AG04450 (cell line): ENCODE data around the gene JUN. TPM values are rescaled to one million over a fixed set of nuclear protein-coding genes. Genes with fewer than 3 reads are reported as not detected.

ENCODE experiments used
- CTCF ChIA-PET: fragments of 300-600, 350-600 bp; formaldehyde crosslinking; extraction: SDS; loops from one replicate; lab custom pipeline; 2022; ENCODE audit warnings: antibody characterized with exemption, inconsistent platforms; lab: Charles Lee
- POLR2A ChIA-PET: fragments of 350-600 bp; formaldehyde crosslinking; extraction: SDS; loops from one replicate; lab custom pipeline; 2021; ENCODE audit warnings: antibody characterized with exemption, inconsistent platforms; lab: Yijun Ruan, JAX
- DNase-seq: peaks from one replicate; pipeline ENCODE4 v3.0.0-alpha.2; 2011; ENCODE audit warnings: low read depth, low spot score
- H3K27ac ChIP-seq: one replicate; pipeline ENCODE4 v1.5.1; 2012; ENCODE audit warnings: low read depth, low read length, control low read depth
- H3K27me3 ChIP-seq: one replicate; pipeline ENCODE4 v1.6.0; 2012; ENCODE audit warnings: low read length; ENCODE audit not compliant: control insufficient read depth, insufficient read depth
- H3K4me3 ChIP-seq: 2 replicates; pipeline ENCODE4 v1.5.1; 2011; ENCODE audit warnings: mild to moderate bottlenecking, low read depth, low read length, control low read depth
- H3K9me3 ChIP-seq: 2 replicates; pipeline ENCODE4 v1.5.1; 2012; ENCODE audit warnings: low read length; ENCODE audit not compliant: control insufficient read depth, insufficient read depth
- CTCF ChIP-seq: IDR thresholded peaks from 2 replicates; pipeline ENCODE4 v1.5.1; 2011; ENCODE audit warnings: low read depth, low read length, control low read depth, inconsistent platforms
- polyA plus RNA-seq: library from polyadenylated mRNA; depleted of rRNA; stranded (reverse); fragments of >200 nt; gene quantifications from 2 replicates; pipeline ENCODE4 v1.2.3, GENCODE V29; 2011

JUN gene
- polyA plus RNA-seq, 1 experiment = 48.7 TPM

- TF ChIP-seq CTCF = no peak
- POLR2A ChIA-PET = interaction anchor here (1.2 kb wide), 1 partner anchor 30 kb away, joined by 3 read pairs; the partner anchor contains the start of gene JUN
- no peak for DNase-seq
- Histone ChIP-seq H3K4me3 (peak overlapping the region; percentile 25; the same call in 1 of the 2 replicates), H3K27ac (peak overlapping the region; percentile 84), H3K9me3 (peaks cover 3% of the 10 kb centered on the region; the same call in 1 of the 2 replicates), H3K27me3 (no peaks in the 10 kb centered on the region)
- CTCF ChIA-PET = no interaction called here
These were observed 30.6 kb upstream of the JUN start for GRCh38 chr1:58814251-58815068.

GRCh38 chr1:58813801-58814200 is 30.0 kb upstream of the JUN start:
- POLR2A ChIA-PET = interaction anchor here (1.2 kb wide), 1 partner anchor 30 kb away, joined by 3 read pairs; the partner anchor contains the start of gene JUN
- no peak overlapping the region for H3K27ac ChIP-seq
- no peaks in the 10 kb centered on the region for H3K27me3 ChIP-seq
- H3K9me3 ChIP-seq = peaks cover 3% of the 10 kb centered on the region; the same call in 1 of the 2 replicates
- no peak for DNase-seq
- CTCF ChIA-PET = no interaction called here
- TF ChIP-seq CTCF = no peak
- no peak overlapping the region for H3K4me3 ChIP-seq

GRCh38 chr1:58813361-58813760 is 29.5 kb upstream of the JUN start:
- ChIA-PET CTCF (no interaction called here), POLR2A (interaction anchor here (1.2 kb wide), 1 partner anchor 29 kb away, joined by 3 read pairs; the partner anchor contains the start of gene JUN)
- DNase-seq = no peak

GRCh38 chr1:58812926-58813325 is 29.1 kb upstream of the JUN start:
- peaks cover 3% of the 10 kb centered on the region; the same call in 1 of the 2 replicates for H3K9me3 ChIP-seq
- no peak for TF ChIP-seq CTCF
- H3K4me3 ChIP-seq = no peak overlapping the region
- no peaks in the 10 kb centered on the region for H3K27me3 ChIP-seq
- POLR2A ChIA-PET = no interaction called here
- DNase-seq = no peak
- H3K27ac ChIP-seq = no peak overlapping the region
- CTCF ChIA-PET = no interaction called here

More at GRCh38 chr1:58813361-58813760, 29.5 kb upstream of the JUN start:
- H3K27me3 ChIP-seq = no peaks in the 10 kb centered on the region
- no peak overlapping the region for H3K27ac ChIP-seq
- H3K4me3 ChIP-seq = no peak overlapping the region
- TF ChIP-seq CTCF = no peak
- H3K9me3 ChIP-seq = peaks cover 3% of the 10 kb centered on the region; the same call in 1 of the 2 replicates

- CTCF ChIA-PET = no interaction called here
- Histone ChIP-seq H3K9me3 (peaks cover 3% of the 10 kb centered on the region; the same call in 1 of the 2 replicates), H3K27ac (no peak overlapping the region), H3K27me3 (no peaks in the 10 kb centered on the region), H3K4me3 (no peak overlapping the region)
- TF ChIP-seq CTCF = no peak
- DNase-seq = no peak
- POLR2A ChIA-PET = no interaction called here
These were observed 28.6 kb upstream of the JUN start for GRCh38 chr1:58812468-58812867.
